Activated CD4-positive, alpha-beta T cell treated with anti-CD3 and anti-CD28 coated beads, Interleukin-2, amount 50 U/mL, for 16 hours (primary cell): ENCODE measurements around the gene FEZF2.

Experiments used
- DNase-seq: peaks from one replicate; pipeline ENCODE4 v3.0.0-alpha.2; 2020

Gene FEZF2

DNA sequence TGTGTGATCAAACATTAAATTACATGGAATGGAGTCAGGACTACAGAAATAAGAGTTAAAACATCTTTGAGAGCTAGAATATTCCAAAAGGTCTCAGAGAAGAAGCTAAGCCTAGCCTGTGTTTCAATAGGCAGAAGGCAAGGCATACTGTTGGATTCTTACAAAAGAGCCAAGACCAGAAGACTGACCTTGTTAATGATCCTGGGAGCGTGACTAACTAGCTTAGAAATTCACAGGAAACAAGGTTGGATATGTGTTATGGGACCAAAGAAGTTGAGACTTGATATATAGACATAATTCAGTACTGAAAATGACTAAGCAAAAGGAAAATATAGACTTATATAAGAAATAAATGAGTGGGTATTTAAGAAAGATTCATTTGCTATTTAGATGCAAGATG, 50.1 kb downstream of the FEZF2 start:
- no peak for DNase-seq
